NT2/D1 (cell line): ENCODE data around the gene AOPEP.

Experiments used
- DNase-seq: peaks from one replicate; pipeline ENCODE4 v3.0.0-alpha.2; 2011; ENCODE audit warnings: low read depth, low spot score
- H3K27me3 ChIP-seq: 2 replicates; pipeline ENCODE4 v1.6.0; 2011; ENCODE audit warnings: mild to moderate bottlenecking; ENCODE audit not compliant: insufficient read length, insufficient read depth
- H3K36me3 ChIP-seq: 2 replicates; pipeline ENCODE4 v1.6.1; 2011; ENCODE audit warnings: mild to moderate bottlenecking, low read length, mixed read lengths; ENCODE audit not compliant: insufficient read depth, insufficient read length
- H3K4me1 ChIP-seq: 2 replicates; pipeline ENCODE4 v1.5.1; 2011; ENCODE audit not compliant: insufficient read depth, insufficient read length
- H3K4me3 ChIP-seq: 2 replicates; pipeline ENCODE4 v1.5.1; 2011; ENCODE audit warnings: low read depth; ENCODE audit not compliant: insufficient read length
- H3K9ac ChIP-seq: 2 replicates; pipeline ENCODE4 v1.6.0; 2011; ENCODE audit warnings: low read depth; ENCODE audit not compliant: insufficient read length
- H3K9me3 ChIP-seq: 2 replicates; pipeline ENCODE4 v1.5.1; 2011; ENCODE audit warnings: mild to moderate bottlenecking, low read length; ENCODE audit not compliant: insufficient read depth
- SUZ12 ChIP-seq: IDR thresholded peaks from 2 replicates; pipeline ENCODE4 v1.6.1; 2011; ENCODE audit not compliant: insufficient read length, insufficient read depth; ENCODE audit errors: extremely low read depth
- YY1 ChIP-seq: IDR thresholded peaks from 2 replicates; pipeline ENCODE4 v1.6.1; 2011; ENCODE audit not compliant: insufficient read length, insufficient read depth
- ZNF274 ChIP-seq: IDR thresholded peaks from 2 replicates; pipeline ENCODE4 v1.6.1; 2011; ENCODE audit warnings: mild to moderate bottlenecking, low read depth, low read length

Gene AOPEP

DNA sequence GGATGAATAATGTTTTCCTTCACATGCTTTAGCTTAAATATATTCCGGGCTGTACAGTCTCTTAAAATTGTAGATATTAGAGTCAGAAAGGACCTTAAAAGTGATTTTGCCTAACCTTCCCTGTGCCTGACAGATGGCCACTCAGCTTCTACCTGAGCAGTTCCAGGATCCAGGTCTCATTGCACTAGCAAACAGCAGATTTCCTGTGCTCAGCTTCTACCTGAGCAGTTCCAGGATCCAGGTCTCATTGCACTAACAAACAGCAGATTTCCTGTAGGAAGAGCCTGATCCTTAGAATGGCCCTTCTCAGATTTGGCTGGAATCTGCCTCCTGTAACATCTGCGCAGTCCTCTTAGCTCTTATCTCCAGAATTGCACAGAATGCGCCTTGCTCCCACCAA, 219.8 kb downstream of the AOPEP start:
- H3K4me1 ChIP-seq = peaks cover 6% of the 10 kb centered on the region

GRCh38 chr9:94948567-94949235, 222.2 kb downstream of the AOPEP start:
- Histone ChIP-seq H3K9ac (no peak overlapping the region), H3K36me3 (peaks cover 4% of the 10 kb centered on the region), H3K4me1 (peaks cover 6% of the 10 kb centered on the region), H3K9me3 (no peaks in the 10 kb centered on the region), H3K27me3 (no peaks in the 10 kb centered on the region), H3K4me3 (no peak overlapping the region)
- DNase-seq = no peak
- no peak for TF ChIP-seq ZNF274
- no peak for TF ChIP-seq YY1
- no peak for TF ChIP-seq SUZ12

More for the DNA sequence above, 219.8 kb downstream of the AOPEP start:
- no peak for TF ChIP-seq SUZ12
- no peak for TF ChIP-seq ZNF274
- TF ChIP-seq YY1 = no peak
- no peak overlapping the region for H3K9ac ChIP-seq
- H3K9me3 ChIP-seq = no peaks in the 10 kb centered on the region
- DNase-seq = no peak
- peaks cover 4% of the 10 kb centered on the region for H3K36me3 ChIP-seq
- no peak overlapping the region for H3K4me3 ChIP-seq
- H3K27me3 ChIP-seq = no peaks in the 10 kb centered on the region

GRCh38 chr9:94949370-94949769, 222.9 kb downstream of the AOPEP start:
- peaks cover 6% of the 10 kb centered on the region for H3K4me1 ChIP-seq
- H3K36me3 ChIP-seq = peaks cover 4% of the 10 kb centered on the region
- no peaks in the 10 kb centered on the region for H3K27me3 ChIP-seq
- TF ChIP-seq YY1 (no peak), SUZ12 (no peak), ZNF274 (no peak)
- DNase-seq = no peak
- H3K9ac ChIP-seq = no peak overlapping the region
- no peak overlapping the region for H3K4me3 ChIP-seq
- H3K9me3 ChIP-seq = no peaks in the 10 kb centered on the region

DNA sequence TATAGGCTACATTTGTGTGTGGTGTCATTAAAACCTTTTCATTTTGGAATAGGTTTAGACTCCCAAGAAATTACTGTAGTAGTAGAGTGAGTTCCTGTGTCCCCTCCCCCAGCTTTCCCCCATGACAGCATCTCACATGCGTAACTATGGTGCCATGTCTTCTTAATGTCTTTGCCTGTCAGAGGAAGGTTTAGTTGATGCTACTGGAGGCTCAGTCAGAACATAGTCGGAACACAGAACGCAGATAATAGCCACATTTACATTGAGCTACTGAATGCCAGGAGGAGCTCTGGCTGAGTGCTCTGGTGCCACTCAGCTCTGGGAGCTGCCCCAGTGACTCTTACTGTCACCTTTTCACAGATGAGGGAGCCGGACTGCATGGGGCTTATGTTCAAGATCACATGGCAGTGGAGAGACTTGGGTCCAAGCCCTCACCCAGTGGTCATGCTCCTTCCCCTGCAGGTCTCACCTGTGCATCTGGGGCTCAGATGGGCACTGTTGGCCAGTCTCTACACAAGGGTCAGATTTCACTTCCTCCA, 223.6 kb downstream of the AOPEP start:
- H3K4me1 ChIP-seq = peaks cover 6% of the 10 kb centered on the region
- no peak overlapping the region for H3K4me3 ChIP-seq
- no peaks in the 10 kb centered on the region for H3K27me3 ChIP-seq
- H3K36me3 ChIP-seq = peaks cover 7% of the 10 kb centered on the region
- no peak for DNase-seq
- no peaks in the 10 kb centered on the region for H3K9me3 ChIP-seq
- no peak overlapping the region for H3K9ac ChIP-seq
- TF ChIP-seq YY1 = no peak
- TF ChIP-seq ZNF274 = no peak
- no peak for TF ChIP-seq SUZ12

DNA sequence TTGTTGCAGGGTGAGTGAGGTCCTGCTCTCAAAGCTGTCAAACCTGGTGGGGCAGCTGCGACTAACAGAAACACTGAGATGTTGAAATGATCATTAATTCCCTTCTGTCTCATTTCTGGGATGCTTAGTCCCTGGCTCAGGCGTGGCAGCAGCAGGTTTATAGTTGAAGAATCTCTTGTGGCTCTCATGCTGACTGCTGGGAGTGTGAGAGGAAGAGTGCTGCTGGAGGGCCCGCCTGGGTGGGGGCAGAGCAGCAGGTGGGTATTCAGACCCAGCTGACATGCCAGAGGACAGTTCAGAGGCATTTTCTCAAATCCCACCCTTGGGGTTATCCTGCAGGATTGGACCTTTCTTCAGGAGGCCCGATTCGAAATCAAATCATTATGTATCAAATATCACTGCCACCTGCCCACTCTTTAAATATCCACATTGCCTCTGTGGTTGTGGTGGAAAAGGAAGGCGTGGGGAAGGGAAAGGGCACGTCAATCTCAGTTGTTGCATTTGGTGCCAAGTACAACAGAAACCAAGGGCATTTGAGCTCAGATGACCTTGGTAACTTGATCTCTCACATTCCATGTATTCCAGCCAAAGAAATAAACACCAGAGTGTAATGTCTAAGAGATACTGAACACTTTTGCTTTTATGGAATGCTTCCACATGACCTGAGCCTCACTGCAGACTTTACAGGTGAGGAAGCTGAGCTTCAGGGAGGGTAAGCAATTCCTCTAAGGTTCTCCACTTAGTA, 224.3 kb downstream of the AOPEP start:
- Histone ChIP-seq H3K9me3 (no peaks in the 10 kb centered on the region), H3K4me1 (peaks cover 6% of the 10 kb centered on the region), H3K4me3 (no peak overlapping the region), H3K27me3 (no peaks in the 10 kb centered on the region), H3K9ac (no peak overlapping the region), H3K36me3 (peaks cover 13% of the 10 kb centered on the region)
- no peak for DNase-seq
- no peak for TF ChIP-seq ZNF274
- TF ChIP-seq YY1 = no peak
- TF ChIP-seq SUZ12 = no peak

GRCh38 chr9:94951324-94952135, 225.0 kb downstream of the AOPEP start:
- no peaks in the 10 kb centered on the region for H3K27me3 ChIP-seq
- peaks cover 6% of the 10 kb centered on the region for H3K4me1 ChIP-seq
- no peak overlapping the region for H3K4me3 ChIP-seq
- DNase-seq = no peak
- H3K9me3 ChIP-seq = no peaks in the 10 kb centered on the region
- TF ChIP-seq YY1 (no peak), SUZ12 (no peak), ZNF274 (no peak)
- H3K36me3 ChIP-seq = peaks cover 20% of the 10 kb centered on the region
- H3K9ac ChIP-seq = no peak overlapping the region
